Midbrain (tissue), 1 donor: ENCODE data around the gene NUSAP1.
"Not testable (repeated sequence)": the region's sequence is repeated elsewhere in the genome, so short reads cannot be mapped to it uniquely, and the experiment has no call there.

ENCODE experiments used
- DNase-seq: peaks from one replicate; lab custom pipeline; 2025; lab: John Stamatoyannopoulos, UW

NUSAP1 gene, protein sequence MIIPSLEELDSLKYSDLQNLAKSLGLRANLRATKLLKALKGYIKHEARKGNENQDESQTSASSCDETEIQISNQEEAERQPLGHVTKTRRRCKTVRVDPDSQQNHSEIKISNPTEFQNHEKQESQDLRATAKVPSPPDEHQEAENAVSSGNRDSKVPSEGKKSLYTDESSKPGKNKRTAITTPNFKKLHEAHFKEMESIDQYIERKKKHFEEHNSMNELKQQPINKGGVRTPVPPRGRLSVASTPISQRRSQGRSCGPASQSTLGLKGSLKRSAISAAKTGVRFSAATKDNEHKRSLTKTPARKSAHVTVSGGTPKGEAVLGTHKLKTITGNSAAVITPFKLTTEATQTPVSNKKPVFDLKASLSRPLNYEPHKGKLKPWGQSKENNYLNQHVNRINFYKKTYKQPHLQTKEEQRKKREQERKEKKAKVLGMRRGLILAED

DNA sequence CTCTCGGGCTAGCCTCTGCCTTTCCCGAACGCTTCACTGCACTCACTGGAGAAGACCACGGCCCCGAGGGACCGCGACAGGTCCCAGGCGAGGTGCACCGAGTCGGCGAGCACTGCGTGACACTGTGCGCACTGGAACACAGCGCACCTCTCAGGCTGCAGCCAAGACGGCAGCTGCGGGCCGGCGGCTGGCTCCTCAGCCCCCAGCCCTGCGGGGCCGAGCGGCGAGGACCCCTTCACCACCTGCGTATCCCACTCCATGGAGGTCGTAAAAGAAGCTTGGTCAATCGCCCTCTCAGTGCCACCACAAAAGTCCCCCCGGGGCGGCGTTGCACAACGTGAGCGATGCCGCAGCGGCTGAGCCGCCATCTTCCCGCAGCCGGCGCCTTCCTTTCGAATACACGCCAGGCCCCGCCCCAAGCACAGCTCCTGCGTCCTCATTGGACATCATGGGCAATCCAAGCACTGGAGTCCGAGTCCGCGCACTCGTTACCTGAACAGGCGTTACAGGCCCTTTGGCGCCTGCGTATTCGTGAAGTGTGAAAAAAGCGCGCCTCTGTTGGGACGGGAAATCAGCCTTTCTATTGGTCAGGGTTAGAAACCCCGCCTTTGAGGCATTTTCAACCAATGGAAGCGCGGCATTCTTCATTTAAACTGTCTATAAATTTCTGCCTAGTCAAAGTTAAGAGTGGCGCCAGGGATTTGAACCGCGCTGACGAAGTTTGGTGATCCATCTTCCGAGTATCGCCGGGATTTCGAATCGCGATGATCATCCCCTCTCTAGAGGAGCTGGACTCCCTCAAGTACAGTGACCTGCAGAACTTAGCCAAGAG is at the start of gene NUSAP1, which contains the start of gene OIP5:
Gene NUSAP1 (plus strand): TSS at position 688 of the 832 bp plus-strand sequence. CDS start 77 bp downstream, at position 765.
Gene OIP5 (minus strand): TSS at position 398 of the 832 bp plus-strand sequence. CDS start 30 bp downstream, at position 368.
- DNase-seq = peak; percentile 96

- not testable (repeated sequence) for DNase-seq
Measured at GRCh38 chr15:41282980-41283652, 49.6 kb upstream of the NUSAP1 start.

GRCh38 chr15:41283653-41284426 is 48.8 kb upstream of the NUSAP1 start:
- peak; percentile 98 for DNase-seq

DNA sequence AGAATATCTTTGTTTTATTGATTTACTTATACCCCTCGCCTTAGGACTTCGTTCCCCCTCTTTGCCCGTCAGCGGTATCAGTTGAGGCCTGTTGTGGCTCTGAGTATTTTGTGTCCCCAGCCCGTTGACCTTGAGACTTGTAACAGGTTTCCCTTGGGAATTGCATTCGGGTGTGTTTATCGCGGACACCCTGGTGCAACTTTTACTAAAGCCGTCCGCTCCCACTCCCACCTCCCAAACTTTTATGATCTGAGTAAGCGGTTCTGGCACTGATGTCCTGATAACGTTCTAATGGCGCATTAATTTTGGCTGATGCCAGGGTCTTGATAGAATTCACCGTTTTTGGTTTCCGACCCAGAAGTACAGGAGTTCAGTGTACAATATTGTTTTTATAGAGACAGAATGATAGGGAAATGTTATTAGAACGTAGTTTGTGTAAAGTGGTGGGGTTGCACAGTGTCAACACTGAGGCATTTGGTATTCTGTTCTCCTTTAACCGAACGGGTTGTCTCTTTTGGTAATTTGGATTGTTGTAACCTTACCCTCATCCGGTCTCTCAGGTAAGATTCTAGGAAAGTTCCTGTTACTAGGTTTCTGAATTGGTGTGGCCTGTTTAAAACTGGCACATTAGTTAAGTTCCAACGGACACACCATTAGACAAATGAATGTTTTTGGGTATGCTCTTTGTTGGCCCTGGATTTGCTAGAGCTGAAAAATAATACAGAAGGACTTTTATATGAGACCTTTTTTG is 48.1 kb upstream of the NUSAP1 start:
- no peak for DNase-seq

GRCh38 chr15:41285285-41285684 is 47.4 kb upstream of the NUSAP1 start:
- no peak for DNase-seq

DNA sequence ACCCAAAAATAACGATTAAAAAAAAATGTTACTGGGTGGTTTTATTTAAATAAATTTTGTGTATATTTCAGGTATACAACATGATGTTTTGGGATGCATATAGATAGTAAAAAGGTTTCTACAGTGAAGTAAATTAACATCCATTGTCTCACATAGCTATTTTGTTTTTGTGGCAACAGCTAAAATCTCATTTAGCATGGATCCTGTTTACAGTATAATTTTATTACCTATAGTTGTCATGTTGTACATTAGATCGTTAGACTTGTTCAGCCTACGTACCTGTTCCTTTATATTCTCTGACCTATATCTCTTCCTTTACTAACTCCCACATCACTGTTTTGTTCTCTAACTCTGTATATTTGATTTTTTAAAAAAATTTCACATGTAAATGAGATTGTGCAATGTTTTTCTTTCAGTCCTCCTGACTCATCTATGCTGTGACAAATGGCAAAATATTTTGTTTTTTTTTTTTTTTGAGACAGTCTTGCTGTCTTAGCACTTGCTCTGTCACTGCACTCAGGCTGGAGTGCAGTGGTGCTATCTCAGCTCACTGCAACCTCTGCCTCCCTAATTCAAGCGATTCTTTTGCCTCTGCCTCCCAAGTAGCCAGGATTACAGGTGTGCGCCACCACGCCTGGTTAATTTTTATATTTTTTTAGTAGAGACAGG is 45.9 kb upstream of the NUSAP1 start:
- no peak for DNase-seq

DNA sequence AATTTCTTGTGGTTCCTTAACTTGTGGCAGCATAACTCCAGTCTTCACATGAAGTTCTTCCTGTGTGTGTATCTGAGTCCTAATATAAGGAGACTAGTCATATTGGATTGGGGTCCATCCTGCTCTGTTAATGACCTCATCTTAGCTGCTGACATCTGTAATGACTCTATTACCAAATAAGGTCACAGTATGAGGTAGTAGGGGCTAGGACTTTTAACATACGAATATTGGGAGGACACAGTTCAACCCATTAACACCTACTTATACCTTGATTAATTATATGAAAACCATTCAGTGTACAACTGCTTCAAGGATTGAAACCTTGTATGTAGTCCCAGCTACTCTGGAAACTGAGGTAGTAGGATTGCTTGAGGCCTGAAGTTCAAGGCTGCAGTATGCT is 44.2 kb upstream of the NUSAP1 start:
- DNase-seq = no peak

GRCh38 chr15:41289953-41290352 is 42.7 kb upstream of the NUSAP1 start:
- no peak for DNase-seq

DNA sequence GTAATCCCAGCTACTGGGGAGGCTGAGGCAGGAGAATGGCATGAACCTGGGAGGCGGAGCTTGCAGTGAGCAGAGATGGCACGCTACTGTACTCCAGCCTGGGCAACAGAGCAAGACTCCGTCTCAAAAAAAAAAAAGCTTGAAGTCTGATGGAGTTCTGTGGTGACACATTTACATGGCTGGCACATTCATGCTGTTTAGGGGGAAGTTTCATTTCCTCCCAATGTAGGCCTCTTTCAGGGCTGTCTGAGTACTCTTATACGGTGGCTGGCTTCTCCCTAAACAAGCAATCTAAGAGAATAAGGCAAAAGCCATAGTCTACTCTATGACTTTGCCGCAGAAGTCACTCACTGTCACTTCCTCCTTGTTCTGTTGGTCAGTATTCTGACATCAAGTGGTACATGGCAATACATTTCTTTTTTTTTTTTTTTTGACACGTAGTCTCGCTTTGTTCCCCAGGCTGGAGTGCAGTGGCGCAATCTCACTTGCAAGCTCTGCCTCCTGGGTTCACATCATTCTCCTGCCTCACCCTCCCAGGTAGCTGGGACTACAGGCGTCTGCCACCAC is 41.5 kb upstream of the NUSAP1 start:
- no peak for DNase-seq

DNA sequence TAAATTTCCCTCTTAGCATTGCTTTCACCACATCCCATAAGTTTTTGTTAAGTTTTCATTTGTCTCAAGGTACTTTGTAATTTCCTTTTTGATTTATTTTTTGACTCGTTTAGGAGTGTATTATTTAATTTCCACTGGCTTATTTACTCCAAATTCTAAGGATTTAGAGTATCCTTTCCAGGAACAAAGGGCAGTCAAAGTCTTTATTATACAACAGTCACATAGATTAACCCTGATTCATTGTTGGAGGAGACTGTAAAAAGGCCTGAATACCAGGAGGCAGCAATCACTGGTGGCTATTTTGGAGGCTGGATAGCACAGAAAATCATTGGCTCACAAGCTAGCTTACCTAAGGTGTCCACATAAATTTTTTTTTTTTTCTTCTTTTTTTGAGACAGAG is 40.2 kb upstream of the NUSAP1 start:
- no peak for DNase-seq

DNA sequence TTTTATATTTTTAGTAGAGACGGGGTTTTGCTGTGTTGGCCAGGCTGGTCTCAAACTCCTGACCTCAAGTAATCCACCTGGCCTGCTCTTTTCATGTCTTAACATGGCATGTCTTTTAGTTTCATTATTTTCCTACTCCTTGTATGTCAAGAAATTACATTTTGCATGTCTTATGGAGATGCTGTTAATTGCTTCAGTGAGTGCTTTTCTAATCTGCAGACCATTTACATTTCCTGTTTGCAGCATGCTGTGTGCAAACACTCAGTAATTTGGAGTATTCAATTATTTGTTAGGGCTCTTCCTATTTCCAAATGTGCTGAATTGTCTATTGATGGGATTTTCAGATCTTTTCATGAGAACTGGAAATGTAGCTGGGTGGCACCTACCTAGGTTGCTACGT is 31.5 kb upstream of the NUSAP1 start:
- not testable (repeated sequence) for DNase-seq

GRCh38 chr15:41301587-41301986 is 31.1 kb upstream of the NUSAP1 start:
- DNase-seq = no peak

GRCh38 chr15:41304149-41304770 is 28.4 kb upstream of the NUSAP1 start:
- no peak for DNase-seq

GRCh38 chr15:41307679-41308078 is 25.0 kb upstream of the NUSAP1 start:
- no peak for DNase-seq

DNA sequence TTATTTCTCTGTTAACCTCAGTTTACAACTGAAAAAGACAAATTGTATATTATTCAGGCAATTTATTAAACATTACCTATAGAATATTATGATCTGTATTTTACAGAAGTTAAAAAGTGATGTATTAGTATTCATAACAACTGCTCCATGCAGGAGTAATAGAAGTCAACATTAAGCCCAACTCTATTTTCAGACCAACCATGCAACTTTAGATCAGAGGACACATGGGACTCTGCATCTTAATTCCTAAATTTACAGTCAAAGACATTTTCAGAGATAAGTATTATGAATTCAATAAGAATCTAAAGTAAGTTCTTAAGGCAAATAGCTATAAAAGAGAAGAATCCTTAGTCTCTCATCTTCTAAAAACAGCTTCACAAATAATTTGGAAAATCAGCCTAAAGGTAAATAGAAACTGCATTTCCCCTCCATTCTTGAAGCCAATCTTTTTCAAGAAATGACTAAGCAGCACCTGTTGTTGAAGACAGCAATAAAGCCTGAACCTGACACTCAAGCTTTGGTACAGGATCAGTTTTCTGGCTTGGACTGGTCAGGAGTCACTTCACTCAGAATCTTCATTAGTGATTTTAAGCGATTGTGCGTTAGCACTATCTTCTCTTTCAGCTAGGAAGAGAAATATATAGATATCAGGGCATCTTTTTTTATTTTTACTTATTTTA is 23.3 kb upstream of the NUSAP1 start:
- DNase-seq = no peak

DNA sequence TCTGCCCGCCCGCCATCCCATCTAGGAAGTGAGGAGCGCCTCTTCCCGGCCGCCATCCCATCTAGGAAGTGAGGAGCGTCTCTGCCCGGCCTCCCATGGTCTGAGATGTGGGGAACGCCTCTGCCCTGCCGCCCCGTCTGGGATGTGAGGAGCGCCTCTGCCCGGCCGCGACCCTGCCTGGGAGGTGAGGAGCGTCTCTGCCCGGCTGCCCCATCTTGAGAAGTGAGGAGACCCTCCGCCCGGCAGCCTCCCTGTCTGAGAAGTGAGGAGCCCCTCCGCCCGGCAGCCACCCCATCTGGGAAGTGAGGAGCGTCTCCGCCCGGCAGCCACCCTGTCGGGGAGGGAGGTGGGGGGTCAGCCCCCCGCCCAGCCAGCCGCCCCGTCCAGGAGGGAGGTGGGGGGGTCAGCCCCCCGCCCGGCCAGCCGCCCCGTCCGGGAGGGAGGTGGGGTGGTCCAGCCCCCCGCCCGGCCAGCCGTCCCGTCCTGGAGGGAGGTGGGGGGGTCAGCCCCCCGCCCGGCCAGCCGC is 11.8 kb upstream of the NUSAP1 start:
- not testable (repeated sequence) for DNase-seq

DNA sequence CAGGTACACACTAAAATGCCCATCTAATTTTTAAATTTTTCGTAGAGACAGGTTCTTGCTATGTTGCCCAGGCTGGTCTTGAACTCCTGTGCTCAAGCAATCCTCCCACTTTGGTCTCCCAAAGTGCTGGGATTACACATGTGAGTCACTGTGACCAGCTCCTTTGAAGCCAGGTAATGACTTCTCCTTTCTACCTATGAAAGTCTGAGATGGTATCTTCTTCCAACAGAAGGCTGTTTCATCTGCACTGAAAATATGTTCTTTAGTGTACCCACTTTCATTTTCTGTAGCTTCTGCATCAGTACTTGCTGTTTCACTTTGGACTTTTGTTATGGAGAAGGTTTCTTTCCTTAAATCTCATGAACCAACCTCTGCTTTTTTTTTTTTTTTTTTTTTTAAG is 9.1 kb upstream of the NUSAP1 start:
- DNase-seq = no peak

DNA sequence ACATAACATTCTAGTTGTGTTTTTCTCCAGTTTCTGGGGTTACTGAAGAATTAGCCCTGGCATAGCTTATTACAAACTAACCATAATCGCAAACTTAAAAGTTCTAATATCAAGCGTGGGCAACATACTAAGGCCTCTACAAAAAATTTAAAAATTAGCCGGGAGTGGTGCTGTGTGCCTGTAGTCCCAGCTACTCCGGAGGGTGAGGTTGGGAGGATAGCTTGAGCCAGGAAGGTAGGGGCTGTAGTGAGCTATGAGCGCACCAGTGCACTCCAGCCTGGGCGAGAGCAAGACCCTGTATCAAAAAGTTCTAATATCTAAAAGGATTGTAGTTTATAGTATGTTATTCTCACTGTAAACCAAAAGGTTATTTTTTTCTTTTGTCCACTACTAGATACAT is 1.4 kb upstream of the NUSAP1 start:
- DNase-seq = no peak

DNA sequence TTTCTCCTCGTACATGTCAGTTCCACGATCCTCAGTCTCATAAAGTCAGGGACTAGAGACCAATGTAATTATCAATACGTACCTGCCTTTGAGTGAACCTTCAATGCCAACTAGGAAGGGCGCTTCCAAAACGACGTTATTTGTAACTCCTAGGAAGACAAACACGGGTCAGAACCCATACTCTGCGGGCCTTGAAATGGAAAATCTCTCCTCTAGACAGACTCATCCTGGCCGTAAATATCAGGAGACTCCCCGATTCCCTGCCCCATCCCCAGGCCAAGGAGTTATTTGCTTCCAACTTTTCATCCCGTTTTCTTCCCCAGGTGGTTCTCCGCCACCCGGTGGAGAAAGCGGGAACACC is 868 bp upstream of the NUSAP1 start:
- no peak for DNase-seq
